Measurements from ENCODE around the gene ALDH3A1.

The ALDH3A1 gene

DNA sequence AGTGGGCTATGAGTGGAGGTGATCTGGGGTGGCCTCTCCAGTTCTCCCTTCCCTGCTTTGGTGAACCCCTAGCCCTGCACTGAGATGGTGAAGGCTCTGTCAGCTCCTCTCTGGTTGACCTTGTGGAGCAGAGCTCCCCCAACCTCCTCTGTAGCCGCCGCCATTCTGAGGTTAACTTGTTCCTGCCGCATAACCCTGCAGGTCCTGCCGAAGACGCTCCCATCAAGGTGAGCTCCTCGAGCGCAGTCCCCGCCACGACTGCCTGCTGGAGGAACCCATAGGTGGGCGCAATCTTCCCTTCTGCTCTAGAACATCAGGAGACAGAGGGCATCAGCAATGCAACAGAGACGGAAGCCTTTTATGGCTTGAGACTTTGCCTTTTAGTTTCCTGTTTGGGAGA is 16.5 kb downstream of the ALDH3A1 start:
- H3K27me3 ChIP-seq (ENCODE audit: control insufficient read depth, insufficient read depth, low read length): no peaks in the 10 kb centered on the region
- H3K36me3 ChIP-seq (ENCODE audit: control insufficient read depth, insufficient read depth, low read length): no peaks in the 10 kb centered on the region
- H3K27ac ChIP-seq (ENCODE audit: low read depth, low read length): no peak overlapping the region
- H3K4me1 ChIP-seq (ENCODE audit: control insufficient read depth, insufficient read depth, low read length): peaks cover 22% of the 10 kb centered on the region
- no peak overlapping the region for H3K9ac ChIP-seq (ENCODE audit: low read length)
- no peak overlapping the region for H3K4me3 ChIP-seq (ENCODE audit: low read length)

DNA sequence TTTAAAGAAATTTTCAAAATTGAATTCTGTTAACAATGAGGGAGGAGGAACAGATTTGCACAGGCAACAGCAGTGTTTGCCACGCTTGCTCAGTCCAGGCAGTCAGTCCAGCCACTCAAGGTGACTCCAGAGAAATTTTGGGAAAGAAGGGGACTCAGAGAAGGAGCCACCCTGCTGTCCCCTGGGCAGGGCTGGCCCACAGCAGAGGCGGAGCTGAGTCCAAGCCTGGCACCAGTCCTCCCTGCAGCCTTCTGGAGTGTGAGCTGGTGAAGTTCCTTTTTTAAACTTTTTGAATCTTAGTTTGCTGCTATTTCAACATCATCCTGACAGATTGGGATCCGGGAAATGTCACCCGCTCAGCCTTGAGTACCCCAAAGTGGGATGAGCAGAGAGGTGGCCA is 17.3 kb downstream of the ALDH3A1 start:
- Histone ChIP-seq H3K4me1 (ENCODE audit: control insufficient read depth, insufficient read depth, low read length) (peaks cover 22% of the 10 kb centered on the region), H3K27me3 (ENCODE audit: control insufficient read depth, insufficient read depth, low read length) (no peaks in the 10 kb centered on the region), H3K27ac (ENCODE audit: low read depth, low read length) (no peak overlapping the region), H3K9ac (ENCODE audit: low read length) (no peak overlapping the region), H3K36me3 (ENCODE audit: control insufficient read depth, insufficient read depth, low read length) (no peaks in the 10 kb centered on the region), H3K4me3 (ENCODE audit: low read length) (no peak overlapping the region)

DNA sequence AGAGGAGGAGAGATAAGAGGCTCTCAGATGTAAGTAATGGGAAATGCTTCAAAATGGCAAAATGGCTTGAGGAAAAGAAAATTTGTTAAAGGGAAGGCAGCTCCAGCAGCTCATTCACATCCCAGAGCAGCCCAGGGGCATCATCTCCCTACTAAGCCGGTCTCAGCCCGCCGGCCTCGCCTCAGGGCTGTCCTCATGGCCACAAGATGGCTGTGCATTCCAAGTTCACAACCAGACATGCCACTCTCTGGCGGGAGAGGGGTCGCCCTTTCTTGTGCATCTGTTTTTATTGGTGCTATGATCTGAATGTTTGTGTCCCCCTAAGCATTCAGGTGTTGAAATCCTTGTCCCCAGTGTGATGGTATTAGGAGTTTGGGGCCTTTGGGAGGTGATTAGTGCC is 18.2 kb downstream of the ALDH3A1 start:
- Histone ChIP-seq H3K27ac (ENCODE audit: low read depth, low read length) (no peak overlapping the region), H3K4me1 (ENCODE audit: control insufficient read depth, insufficient read depth, low read length) (peaks cover 22% of the 10 kb centered on the region), H3K36me3 (ENCODE audit: control insufficient read depth, insufficient read depth, low read length) (no peaks in the 10 kb centered on the region), H3K4me3 (ENCODE audit: low read length) (no peak overlapping the region), H3K27me3 (ENCODE audit: control insufficient read depth, insufficient read depth, low read length) (no peaks in the 10 kb centered on the region), H3K9ac (ENCODE audit: low read length) (no peak overlapping the region)

- H3K36me3 ChIP-seq (ENCODE audit: control insufficient read depth, insufficient read depth, low read length): no peaks in the 10 kb centered on the region
- peaks cover 22% of the 10 kb centered on the region for H3K4me1 ChIP-seq (ENCODE audit: control insufficient read depth, insufficient read depth, low read length)
- H3K4me3 ChIP-seq (ENCODE audit: low read length): no peak overlapping the region
- no peaks in the 10 kb centered on the region for H3K27me3 ChIP-seq (ENCODE audit: control insufficient read depth, insufficient read depth, low read length)
- peak overlapping the region; percentile 92 for H3K27ac ChIP-seq (ENCODE audit: low read depth, low read length)
- H3K9ac ChIP-seq (ENCODE audit: low read length): no peak overlapping the region
Measured at GRCh38 chr17:19728084-19728495, 20.0 kb downstream of the ALDH3A1 start.

DNA sequence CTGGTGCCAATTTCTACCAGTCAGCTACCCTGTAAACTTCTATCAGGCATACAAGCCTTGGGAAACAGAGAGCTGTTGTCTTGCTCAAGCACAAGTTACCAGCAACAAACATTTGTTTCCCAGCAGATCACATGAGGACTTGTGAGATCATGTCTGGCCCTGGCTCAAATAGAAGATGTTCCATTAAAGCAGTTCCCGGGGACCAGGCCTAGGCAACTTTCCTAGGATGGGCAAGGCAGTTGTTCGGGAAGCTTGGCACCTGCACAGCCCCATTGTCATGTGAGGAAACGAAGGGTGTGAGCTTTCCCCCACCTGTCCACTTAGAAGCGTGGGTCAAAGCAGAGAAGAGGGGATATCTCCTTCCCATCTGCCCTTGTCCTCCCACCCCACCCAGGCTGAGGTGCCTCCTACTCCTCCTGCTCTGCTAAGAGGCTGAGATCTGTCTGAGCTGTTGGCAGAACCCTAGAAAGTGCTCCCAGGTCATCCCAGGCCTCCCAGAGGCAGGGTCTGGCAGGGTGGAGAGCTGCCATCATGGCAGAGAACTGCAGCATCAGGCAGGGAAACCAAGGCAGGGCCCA is 20.5 kb downstream of the ALDH3A1 start:
- Histone ChIP-seq H3K27me3 (ENCODE audit: control insufficient read depth, insufficient read depth, low read length) (no peaks in the 10 kb centered on the region), H3K27ac (ENCODE audit: low read depth, low read length) (peak overlapping the region; percentile 92), H3K9ac (ENCODE audit: low read length) (no peak overlapping the region), H3K4me1 (ENCODE audit: control insufficient read depth, insufficient read depth, low read length) (peaks cover 22% of the 10 kb centered on the region), H3K36me3 (ENCODE audit: control insufficient read depth, insufficient read depth, low read length) (no peaks in the 10 kb centered on the region), H3K4me3 (ENCODE audit: low read length) (no peak overlapping the region)

DNA sequence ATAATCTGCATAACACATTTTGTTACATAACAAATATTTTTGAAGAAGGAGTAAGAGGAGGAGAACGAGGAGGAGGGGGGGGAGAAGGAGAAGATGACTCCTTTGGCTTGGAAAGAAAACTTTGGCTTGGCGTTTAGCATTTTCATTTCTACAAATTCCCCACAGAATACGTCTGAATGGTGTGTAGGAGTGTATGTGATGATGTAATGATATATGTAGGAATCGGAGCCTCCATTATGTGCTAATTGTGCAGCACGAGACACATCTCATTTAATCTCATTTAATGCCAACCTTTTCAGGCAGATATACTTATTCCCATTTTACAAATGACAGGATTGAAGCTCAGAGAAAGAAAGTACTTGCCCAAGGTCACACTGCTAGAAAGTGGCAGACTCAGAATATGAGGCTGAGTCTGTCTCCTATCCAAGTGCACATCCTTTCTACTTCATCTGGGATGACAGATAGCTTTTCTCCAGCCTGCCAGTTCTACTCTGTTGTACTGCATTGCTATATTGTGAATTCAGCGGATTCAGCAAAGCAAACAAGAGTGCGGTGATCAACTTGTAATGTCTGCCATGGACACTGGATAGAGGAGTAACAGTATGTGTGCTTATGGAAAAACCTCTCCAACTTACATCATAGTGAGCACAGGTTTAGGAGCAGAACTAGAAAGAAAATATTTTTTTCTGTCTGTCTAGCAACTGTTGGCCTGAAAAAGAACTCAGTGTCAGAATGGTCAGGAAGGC is 21.3 kb downstream of the ALDH3A1 start:
- peaks cover 22% of the 10 kb centered on the region for H3K4me1 ChIP-seq (ENCODE audit: control insufficient read depth, insufficient read depth, low read length)
- no peaks in the 10 kb centered on the region for H3K36me3 ChIP-seq (ENCODE audit: control insufficient read depth, insufficient read depth, low read length)
- H3K4me3 ChIP-seq (ENCODE audit: low read length): no peak overlapping the region
- no peak overlapping the region for H3K9ac ChIP-seq (ENCODE audit: low read length)
- H3K27ac ChIP-seq (ENCODE audit: low read depth, low read length): peak overlapping the region; percentile 92
- no peaks in the 10 kb centered on the region for H3K27me3 ChIP-seq (ENCODE audit: control insufficient read depth, insufficient read depth, low read length)

- no peak overlapping the region for H3K9ac ChIP-seq (ENCODE audit: low read length)
- no peak overlapping the region for H3K4me3 ChIP-seq (ENCODE audit: low read length)
- peaks cover 22% of the 10 kb centered on the region for H3K4me1 ChIP-seq (ENCODE audit: control insufficient read depth, insufficient read depth, low read length)
- no peaks in the 10 kb centered on the region for H3K27me3 ChIP-seq (ENCODE audit: control insufficient read depth, insufficient read depth, low read length)
- no peak overlapping the region for H3K27ac ChIP-seq (ENCODE audit: low read depth, low read length)
- no peaks in the 10 kb centered on the region for H3K36me3 ChIP-seq (ENCODE audit: control insufficient read depth, insufficient read depth, low read length)
Measured at GRCh38 chr17:19725486-19725885, 22.6 kb downstream of the ALDH3A1 start.

DNA sequence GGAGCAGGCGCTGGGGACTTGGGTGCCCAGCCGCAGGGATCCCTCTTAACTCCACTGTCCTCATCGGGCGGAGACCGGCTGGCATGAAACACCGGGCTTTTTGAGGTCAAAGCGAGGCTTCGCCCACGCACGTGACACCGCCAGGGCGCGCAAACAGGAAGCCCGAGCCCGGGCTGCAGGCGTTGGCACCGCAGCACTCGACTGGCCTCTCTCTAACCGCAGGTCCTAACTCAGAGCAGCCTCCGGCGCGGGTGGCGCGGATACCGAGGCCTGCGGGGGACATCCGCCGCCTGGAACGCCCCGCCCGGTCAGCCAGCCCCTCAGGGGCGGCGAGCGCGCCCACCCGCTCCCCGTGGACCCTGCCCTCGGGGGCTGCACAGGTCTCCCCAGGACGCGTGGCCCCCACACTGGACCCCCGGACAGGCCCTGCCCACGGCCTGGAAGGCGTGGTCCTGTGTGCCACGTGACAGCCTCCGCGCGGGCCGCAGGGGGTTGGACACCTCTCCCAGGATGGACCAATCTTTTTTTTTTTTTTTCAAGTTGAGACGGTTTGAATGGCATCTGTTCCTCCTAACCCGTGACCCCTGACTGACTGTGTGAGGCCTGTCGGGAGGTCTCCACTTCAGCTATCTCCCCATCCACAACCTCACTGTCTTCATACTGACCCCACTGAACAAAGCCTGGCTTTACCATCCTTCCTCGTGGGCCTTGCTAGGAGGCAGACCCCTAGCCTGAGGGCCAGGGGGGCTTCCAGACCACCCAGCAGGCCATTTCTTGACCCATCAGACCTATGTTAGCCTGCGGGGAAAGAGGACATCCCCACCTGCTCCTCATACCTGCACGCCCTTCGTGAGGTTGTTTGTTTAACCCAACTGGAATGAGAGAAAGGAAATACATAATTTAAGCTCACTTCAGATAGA is 23.3 kb downstream of the ALDH3A1 start:
- peaks cover 22% of the 10 kb centered on the region for H3K4me1 ChIP-seq (ENCODE audit: control insufficient read depth, insufficient read depth, low read length)
- H3K27me3 ChIP-seq (ENCODE audit: control insufficient read depth, insufficient read depth, low read length): no peaks in the 10 kb centered on the region
- no peak overlapping the region for H3K27ac ChIP-seq (ENCODE audit: low read depth, low read length)
- H3K4me3 ChIP-seq (ENCODE audit: low read length): peak overlapping the region; percentile 22
- H3K9ac ChIP-seq (ENCODE audit: low read length): no peak overlapping the region
- no peaks in the 10 kb centered on the region for H3K36me3 ChIP-seq (ENCODE audit: control insufficient read depth, insufficient read depth, low read length)

GRCh38 chr17:19723964-19724363 is 24.1 kb downstream of the ALDH3A1 start:
- Histone ChIP-seq H3K36me3 (ENCODE audit: control insufficient read depth, insufficient read depth, low read length) (no peaks in the 10 kb centered on the region), H3K4me3 (ENCODE audit: low read length) (no peak overlapping the region), H3K9ac (ENCODE audit: low read length) (no peak overlapping the region), H3K27ac (ENCODE audit: low read depth, low read length) (no peak overlapping the region), H3K4me1 (ENCODE audit: control insufficient read depth, insufficient read depth, low read length) (peaks cover 22% of the 10 kb centered on the region), H3K27me3 (ENCODE audit: control insufficient read depth, insufficient read depth, low read length) (no peaks in the 10 kb centered on the region)

- H3K9ac ChIP-seq (ENCODE audit: low read length): no peak overlapping the region
- H3K27me3 ChIP-seq (ENCODE audit: control insufficient read depth, insufficient read depth, low read length): no peaks in the 10 kb centered on the region
- H3K4me3 ChIP-seq (ENCODE audit: low read length): peak overlapping the region; percentile 32
- no peaks in the 10 kb centered on the region for H3K36me3 ChIP-seq (ENCODE audit: control insufficient read depth, insufficient read depth, low read length)
- no peak overlapping the region for H3K27ac ChIP-seq (ENCODE audit: low read depth, low read length)
- no peaks in the 10 kb centered on the region for H3K4me1 ChIP-seq (ENCODE audit: control insufficient read depth, insufficient read depth, low read length)
Measured at GRCh38 chr17:19720631-19721426, 27.3 kb downstream of the ALDH3A1 start.

- Histone ChIP-seq H3K4me3 (ENCODE audit: low read length) (peak overlapping the region; percentile 32), H3K27ac (ENCODE audit: low read depth, low read length) (no peak overlapping the region), H3K4me1 (ENCODE audit: control insufficient read depth, insufficient read depth, low read length) (no peaks in the 10 kb centered on the region), H3K27me3 (ENCODE audit: control insufficient read depth, insufficient read depth, low read length) (no peaks in the 10 kb centered on the region), H3K36me3 (ENCODE audit: control insufficient read depth, insufficient read depth, low read length) (no peaks in the 10 kb centered on the region), H3K9ac (ENCODE audit: low read length) (no peak overlapping the region)
Measured at GRCh38 chr17:19720210-19720475, 28.0 kb downstream of the ALDH3A1 start.

Data from rectal smooth muscle tissue (tissue), 1 donor.